Left kidney (tissue), 2 donors: ENCODE data around the gene RIF1. TPM values are rescaled to one million over a fixed set of nuclear protein-coding genes. Genes with fewer than 3 reads are reported as not detected.

ENCODE experiments used
- DNase-seq: peaks from one replicate; pipeline ENCODE4 v3.0.0-alpha.2; 2013
- polyA plus RNA-seq: library from polyadenylated mRNA; unstranded; fragments of 120-200 nt; gene quantifications from one replicate; pipeline ENCODE4 v1.2.1, GENCODE V29; 2013; ENCODE audit not compliant: insufficient read length

Gene RIF1
- polyA plus RNA-seq, 1 donor: 52.6 TPM

- DNase-seq: no peak
These were observed 96.5 kb downstream of the RIF1 start for GRCh38 chr2:151506170-151506569.

- DNase-seq: no peak
These were observed 98.8 kb downstream of the RIF1 start for GRCh38 chr2:151508519-151508918.

- no peak for DNase-seq
These were observed 109.1 kb downstream of the RIF1 start for GRCh38 chr2:151518802-151519201.

GRCh38 chr2:151520976-151521375 is 111.3 kb downstream of the RIF1 start:
- no peak for DNase-seq

- DNase-seq: no peak
These were observed 112.9 kb downstream of the RIF1 start for GRCh38 chr2:151522556-151522955.

- no peak for DNase-seq
These were observed 114.1 kb downstream of the RIF1 start for GRCh38 chr2:151523850-151524249.

GRCh38 chr2:151525821-151526373 is 116.2 kb downstream of the RIF1 start:
- DNase-seq: no peak

DNA sequence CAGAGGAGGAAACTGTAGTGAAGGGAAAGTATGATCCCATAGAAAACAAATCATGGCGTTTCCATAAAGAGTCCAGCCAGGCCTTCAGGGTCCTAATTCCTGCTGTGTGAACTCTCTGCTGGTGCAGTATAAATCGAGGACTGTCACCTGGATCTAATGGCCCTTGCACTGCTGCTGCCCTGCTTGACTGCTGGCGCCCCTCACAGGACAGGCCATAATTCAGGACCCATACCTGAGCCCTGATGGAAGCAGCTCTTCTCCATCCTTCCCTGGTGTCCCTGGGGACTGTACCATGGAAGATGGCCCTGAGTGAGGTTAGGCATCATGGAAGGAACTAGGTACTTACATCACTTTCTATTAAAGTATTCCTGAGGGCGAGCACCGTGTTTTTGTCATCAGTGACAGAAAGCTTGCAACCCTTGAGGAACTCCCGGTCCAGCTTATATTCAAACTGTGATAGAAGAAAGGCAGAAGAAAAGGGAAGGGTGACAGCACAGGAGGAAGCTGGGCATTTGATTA is 116.9 kb downstream of the RIF1 start:
- no peak for DNase-seq

Other genes starting within 250 kb of the RIF1 start
- gene RBM43, start 148.0 kb upstream of the RIF1 start, polyA plus RNA-seq: 15.8 TPM
- 10.4 TPM for gene NMI, start 120.2 kb upstream of the RIF1 start, polyA plus RNA-seq
- gene TNFAIP6, start 52.3 kb upstream of the RIF1 start, polyA plus RNA-seq: 1.4 TPM